GM21423 (cell line): ENCODE measurements around the gene INS.

Source experiments
- ATAC-seq: cut with Tn5 transposase; IDR thresholded peaks from one replicate; pipeline ENCODE4 v1.9.1; 2021; ENCODE audit warnings: mild to moderate bottlenecking, moderate library complexity; ENCODE audit not compliant: unreplicated experiment

Gene INS

DNA sequence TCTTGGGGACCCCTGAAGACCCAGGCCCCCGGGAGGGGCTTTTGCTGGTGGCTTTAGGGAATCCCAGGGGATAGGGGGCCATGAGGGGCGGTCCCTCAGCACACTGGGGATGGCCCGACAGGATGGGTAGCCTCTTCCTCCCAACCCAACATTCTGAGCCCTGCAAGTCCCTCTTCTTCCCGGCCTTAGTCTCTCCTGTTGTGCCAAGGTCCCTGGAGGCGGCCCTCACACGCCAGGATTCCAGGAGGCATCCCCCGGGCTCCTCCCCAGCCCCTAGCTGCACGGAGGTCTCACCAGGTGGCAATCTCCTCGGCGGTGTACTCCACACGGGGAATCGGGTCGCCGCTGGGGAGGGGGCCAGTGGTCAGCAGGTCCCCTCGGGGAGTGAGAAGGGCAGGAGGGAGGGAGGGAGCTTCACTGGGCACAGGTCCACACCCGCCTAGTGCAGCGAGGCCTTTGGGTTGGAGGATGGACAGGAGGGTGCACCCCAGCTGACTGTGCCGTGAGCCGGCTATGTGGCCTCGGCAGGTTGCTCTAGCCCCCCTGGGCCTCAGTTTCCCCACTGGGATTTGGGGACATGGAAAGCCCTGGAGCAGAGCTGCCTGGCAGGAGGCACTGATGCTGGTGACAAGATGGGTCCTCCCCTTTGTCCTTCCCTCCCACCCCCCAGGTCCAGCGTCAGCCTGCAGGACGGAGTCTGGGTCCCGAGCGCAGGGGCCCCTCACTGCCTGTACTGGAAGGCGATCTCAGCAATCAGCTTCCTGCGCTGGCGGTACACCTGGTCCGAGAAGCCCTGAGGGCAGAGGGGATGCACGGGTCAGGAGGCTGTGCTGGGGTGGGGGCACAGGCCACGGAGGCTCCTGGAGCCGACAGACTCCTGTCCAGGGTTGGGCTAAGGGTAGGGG, 6.4 kb upstream of the INS start:
- ATAC-seq, result no peak

DNA sequence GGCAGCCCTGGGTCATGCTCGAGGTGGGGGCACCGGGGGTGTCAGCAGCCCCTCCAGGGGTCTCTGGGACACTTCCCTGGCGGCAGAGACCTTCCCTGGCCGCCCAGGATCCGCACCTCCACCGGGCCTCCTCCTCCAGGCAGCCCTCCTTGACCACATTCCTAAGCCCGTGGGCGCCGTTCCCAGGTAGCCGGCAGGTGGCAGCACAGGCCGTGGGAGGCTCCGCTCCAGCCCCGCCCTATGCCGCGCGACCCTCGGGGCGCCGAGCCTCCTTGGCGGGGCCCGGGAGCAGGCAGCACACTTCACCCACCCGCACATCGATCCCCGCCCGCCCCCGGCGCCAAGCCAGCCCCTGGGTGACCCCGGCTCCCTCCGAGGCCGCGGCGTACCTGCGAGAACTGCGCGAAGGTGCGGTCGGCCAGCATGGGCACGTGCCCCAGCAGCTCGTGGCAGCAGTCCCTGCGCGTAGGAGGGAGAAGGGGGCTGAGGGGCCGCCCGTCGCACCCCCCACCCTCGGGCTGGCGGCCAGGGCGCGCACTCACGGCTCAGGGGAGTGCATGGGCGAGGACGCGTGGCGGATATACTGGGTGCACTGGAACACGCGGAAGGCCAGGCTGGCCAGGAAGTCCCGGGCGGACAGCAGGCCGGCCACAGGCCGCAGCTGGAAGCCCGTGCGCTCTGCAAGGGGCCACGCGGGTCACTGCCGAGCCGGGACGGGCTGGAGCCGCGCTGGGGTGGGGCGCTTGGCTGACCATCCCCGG, 5.3 kb upstream of the INS start:
- ATAC-seq, result no peak

DNA sequence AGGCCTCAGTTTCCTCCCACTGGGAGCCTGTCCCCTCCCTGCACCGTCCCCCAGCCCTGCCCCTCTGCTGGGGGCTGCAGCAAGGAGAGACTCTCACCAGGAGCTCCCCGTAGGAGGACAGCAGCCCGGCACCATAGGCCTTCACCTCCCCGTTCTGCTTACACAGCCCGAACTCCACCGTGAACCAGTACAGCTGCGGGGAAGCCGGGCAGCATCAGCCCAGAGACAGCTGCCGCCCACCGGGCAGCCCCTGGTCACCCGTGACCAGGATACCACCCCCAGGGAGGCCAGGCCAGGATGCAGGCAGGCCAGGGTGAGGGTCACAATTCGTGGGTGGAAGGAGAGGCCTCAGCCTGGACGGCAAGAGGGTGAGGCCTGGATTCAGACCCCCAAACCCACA, 4.6 kb upstream of the INS start:
- no peak for ATAC-seq

DNA sequence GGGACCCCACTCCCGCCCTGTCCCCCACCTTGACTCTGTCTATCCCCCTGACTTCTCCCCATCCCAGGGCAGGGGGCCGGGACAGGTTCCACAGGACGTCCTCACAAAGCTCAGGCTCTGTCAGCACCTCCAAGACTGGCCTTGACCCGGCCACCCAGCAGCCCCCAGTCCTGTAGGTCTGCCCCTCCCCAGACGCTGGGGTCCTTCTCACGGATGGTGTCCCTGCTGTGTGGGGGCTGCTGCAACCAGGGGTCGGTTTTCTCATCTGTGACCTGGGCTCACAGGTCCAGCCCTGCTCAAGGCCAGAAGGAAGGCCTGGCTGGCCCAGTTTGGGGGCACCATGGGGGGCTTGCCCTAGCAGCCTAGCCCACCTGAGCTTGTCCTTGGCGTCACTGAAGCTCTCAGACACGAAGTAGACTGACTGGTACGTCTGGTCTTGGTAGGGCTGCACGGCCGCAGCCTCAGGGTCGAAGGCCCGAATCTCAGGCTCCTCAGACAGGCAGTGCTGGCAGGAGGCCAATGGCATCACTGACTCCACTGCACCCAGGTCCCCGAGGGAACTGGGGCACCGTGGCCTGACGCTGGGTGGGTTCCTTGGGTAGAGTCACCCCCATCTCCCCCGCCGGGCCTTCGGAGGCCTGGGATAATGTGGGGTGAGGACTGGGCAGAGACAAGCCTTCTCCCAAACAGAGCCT, 4.0 kb upstream of the INS start:
- ATAC-seq, result no peak

DNA sequence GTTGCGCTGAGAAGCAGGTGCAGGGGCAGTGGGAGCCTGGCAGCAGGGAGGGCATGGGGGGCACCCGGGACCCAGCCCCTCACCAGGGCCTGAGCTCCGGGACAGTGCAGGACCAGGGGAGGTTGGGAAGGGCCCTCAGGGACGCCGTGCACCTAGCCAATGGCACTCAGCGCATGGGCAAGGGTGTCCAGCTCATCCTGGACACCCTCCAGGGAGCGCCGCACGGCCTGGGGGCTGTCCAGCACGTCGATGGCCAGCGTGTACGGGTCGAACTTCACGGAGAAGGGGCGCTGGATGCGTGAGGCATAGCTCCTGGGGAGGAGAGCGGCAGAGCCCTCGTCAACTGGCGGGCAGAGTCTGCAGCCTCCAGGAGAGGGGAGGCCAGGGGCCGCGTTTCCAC, 3.1 kb upstream of the INS start:
- no peak for ATAC-seq

DNA sequence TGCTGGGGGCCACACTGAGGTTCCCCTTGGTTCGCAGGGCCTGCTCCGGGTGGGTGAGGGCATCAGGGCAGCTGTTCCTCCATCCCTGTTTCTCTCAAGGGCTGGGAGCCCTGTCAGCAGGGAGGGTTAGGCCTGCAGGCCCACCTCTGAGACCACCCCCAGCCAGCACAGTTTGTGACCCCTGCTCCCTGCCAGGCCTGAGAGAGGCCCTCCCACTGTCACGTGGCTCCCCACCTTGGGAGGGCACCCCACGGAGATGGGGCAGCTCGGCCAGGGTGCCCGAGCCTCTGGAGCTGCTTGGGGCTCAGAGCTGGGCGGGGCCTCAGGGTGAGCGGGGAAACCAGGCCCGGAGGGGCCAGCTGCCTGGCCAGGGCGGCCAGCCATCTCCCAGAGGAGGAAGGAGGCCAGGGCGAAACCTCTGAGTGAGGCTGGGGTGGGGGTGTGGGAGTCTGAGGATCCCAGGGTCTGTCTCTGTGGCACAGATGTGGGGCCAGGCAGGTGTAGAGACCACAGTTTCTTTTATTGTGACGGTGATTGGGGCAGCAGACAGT, 2.5 kb upstream of the INS start:
- ATAC-seq, result no peak

DNA sequence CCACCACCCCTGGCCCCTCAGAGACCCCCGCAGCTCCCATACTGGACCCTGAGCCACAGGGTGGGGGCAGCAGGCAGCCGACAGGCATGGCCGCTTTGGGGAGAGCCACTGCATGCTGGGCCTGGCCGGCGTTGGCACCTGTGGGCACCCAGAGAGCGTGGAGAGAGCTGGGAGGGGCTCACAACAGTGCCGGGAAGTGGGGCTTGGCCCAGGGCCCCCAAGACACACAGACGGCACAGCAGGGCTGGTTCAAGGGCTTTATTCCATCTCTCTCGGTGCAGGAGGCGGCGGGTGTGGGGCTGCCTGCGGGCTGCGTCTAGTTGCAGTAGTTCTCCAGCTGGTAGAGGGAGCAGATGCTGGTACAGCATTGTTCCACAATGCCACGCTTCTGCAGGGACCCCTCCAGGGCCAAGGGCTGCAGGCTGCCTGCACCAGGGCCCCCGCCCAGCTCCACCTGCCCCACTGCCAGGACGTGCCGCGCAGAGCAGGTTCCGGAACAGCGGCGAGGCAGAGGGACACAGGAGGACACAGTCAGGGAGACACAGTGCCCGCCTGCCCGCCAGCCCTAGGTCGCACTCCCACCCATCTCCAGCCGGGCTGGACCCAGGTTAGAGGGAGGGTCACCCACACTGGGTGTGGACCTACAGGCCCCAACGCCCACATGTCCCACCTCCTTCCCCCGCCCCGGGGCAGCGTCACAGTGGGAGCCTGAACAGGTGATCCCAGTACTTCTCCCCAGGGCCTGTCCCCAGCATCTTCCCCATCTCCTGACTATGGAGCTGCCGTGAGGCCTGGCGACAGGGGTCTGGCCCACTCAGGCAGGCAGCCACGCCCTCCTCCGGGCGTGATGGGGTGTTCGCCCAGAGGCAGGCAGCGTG, 1.2 kb downstream of the INS start:
- ATAC-seq, result no peak

DNA sequence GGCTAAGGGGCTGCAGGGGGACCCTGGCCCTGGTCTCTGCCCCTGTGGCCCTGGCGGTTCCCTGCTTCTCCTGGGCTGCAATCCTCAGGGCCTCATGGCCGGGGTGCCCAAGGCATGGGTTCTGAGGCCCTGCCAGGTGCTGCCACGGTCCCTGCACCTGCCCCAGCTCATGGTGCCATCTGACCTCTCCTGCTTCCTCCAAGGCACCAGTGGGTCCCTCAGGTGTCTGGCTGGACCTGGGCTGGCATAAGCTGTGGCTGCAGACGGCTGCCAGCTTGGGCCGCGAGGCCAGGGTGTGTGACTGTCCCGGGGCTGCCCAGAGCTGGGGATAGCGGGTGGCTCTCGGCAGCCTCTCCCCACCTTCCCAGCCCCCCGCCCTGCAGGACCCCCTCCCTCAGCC, 2.0 kb downstream of the INS start:
- ATAC-seq, result no peak

DNA sequence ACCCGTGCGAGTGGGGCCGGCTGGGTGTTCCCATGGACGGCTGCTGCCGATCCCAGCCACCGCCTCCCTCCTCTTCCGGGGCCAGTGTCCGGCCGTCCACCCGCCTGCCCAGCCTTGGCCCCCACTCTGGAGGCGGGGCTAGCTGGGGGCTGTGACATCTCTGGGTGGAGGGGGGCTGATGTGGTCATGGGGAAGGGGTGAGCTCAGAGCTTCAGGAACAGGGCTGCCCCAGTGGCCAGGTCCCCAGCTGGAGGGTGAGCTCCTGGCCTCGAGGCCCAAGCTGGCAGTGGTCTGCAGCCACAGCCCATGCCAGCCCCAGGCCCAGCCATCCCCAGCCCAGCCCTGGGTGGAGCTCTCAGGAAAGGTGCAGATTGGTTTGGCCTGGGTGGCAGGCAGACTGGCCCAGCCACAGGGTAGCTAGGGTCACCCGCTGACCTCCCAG, 2.7 kb downstream of the INS start:
- no peak for ATAC-seq

DNA sequence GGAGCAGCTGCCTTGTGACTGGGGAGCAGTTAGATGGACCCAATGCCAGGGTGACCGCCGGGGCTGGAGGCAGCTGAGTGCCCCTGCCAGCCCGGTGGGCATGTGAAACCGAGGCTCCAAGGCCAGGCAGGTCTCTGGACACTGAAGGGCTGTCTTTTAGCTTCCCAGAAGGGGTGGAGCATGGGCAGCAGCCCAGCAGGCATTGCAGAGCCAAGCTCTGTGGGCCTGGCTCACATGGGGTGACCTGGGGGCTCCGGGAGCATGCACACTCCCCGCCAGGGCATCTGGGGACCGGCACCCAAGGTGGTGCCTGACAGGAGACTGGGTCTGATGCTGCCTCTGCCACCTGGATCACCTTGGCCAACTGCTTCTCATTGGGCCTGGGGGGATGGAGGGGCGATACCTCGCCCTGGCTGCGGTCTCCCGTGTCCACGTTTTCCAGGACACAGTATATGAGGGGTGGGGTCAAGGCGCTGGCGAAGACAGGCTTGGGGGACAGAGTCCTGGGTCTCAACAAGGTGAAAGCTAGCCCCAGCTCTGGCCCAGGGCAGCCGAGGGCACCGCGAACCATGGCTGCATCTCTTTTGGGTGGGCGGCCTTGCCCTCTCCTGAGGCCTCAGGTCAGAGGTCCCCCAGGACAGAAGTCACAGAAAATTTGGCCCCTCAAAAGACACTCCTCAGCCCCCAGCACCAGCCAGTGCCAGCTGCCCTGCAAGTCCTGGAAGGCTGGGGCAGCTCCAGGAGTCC, 3.5 kb downstream of the INS start:
- no peak for ATAC-seq

DNA sequence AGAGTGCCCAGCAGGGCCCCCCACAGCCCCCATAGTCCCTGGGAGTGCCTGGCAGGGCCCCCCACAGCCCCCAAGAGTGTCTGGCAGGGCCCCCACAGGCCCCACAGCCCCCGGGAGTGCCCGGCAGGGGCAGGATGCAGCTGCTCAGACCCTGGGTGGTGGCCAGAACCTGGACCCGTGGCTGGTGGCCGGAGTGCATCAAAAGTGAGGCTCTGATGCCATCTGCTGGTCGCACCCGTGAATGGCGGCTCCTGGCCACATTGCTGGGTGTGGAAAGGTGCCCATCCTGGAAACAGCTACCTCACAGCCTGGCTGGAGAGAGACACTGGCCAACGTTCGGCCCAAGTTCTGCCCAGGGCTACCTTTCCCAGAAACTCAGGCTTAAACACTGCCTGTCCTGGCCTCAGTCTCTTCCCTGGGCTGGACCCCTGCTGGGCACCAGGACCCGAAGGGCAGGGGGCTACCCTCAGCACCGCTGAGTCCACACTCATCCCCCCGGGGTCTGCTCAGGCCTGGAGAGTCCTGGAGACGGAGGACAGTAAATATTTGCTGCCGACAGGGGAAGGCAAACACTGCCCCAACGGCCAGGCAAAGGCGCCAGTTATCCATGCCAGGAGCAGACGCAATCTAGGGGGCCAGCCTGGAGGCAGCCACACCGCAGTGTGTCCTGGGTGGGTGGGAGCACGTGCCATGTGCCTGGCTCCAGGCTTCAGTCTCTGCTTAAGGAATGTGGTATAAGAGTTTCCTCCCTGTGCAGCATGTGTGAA, 4.4 kb downstream of the INS start:
- ATAC-seq, result no peak

DNA sequence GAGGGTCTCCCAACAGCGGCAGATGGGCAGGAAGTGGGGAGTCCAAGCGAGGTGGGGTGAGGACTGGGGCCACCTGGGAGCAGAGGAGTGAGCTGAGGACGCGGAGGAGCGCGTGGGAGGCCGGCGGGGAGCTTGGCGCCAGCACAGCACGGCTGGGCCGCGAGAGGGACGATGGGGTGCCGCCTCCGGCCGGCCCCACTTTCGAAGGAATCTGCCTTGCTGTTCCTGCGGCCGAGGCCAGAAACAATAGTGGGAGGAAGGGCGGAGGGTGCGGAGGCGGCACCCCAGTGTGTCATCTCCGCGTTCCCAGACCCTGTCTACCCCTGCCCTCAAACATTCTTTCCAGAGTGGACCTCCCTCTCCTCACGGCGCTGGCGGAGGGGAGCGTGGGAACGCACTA, 5.5 kb downstream of the INS start:
- no peak for ATAC-seq

DNA sequence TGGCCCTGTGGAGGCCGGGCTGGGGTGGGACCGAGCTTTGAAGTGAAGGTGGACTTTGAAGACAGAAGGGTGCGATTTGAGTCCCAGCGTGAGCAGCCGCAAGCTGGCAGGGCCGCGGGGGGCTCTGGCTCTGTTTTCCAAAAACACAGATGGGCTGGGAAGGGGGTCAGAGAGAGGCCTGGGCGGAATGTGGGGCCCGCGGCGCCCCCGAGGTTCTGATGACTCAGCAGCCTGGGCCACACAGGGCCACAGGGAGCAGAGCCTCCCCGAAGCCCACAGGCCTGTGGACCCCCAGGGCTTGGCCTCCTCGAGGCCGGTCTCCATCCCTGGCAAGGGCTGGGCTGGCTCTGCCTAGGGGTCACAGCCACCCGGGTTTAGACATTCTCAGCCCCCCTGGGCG, 6.1 kb downstream of the INS start:
- no peak for ATAC-seq

DNA sequence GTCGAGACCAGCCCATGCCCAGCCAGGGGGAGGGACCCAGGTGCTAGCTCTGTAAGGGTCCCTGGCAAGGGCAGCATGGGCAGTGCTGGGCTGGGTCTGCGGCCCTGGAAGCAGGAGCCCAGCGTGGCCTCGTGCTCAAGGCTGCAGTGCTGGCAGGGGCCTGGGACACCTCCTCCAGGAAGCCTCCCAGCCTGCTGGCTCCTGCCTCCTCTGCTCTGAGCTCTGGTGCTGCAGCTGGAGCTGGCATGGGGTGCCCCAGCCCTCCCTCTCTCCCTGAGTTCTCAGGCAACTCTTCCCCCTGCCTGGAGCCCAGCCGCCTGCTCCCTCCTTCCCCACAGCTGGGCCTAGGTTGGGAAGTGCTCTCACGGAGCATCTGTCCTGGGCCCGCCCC, 6.8 kb downstream of the INS start:
- ATAC-seq, result no peak

DNA sequence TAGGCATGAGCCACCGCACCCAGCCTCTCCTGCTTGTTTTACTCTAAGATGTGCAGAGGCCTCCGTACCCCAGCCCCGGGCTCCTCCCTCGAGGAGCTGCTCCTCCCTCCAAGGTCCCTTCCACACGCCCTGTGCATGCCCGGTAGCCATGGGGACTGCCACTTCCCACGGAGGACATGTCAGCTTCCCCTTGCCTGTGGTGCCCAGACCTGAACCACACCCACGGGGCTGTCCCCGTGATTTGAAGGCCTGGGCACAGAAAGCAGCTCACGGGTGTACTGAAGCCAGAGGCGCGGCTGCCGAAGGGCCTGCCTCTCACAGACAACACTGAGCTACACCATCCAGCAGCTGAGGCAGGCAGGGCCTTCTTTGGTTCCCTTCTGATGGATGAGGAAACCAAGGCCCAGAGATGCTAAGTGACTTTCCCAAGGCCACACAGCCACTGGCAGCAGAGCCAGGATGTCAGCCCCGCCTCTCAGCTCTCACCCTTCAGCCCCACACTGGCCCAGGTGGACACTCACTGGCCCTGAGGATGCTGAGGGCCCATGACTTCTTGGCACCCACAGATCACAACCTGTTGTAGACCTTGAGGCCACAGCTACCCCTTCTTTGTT, 7.3 kb downstream of the INS start:
- no peak for ATAC-seq

DNA sequence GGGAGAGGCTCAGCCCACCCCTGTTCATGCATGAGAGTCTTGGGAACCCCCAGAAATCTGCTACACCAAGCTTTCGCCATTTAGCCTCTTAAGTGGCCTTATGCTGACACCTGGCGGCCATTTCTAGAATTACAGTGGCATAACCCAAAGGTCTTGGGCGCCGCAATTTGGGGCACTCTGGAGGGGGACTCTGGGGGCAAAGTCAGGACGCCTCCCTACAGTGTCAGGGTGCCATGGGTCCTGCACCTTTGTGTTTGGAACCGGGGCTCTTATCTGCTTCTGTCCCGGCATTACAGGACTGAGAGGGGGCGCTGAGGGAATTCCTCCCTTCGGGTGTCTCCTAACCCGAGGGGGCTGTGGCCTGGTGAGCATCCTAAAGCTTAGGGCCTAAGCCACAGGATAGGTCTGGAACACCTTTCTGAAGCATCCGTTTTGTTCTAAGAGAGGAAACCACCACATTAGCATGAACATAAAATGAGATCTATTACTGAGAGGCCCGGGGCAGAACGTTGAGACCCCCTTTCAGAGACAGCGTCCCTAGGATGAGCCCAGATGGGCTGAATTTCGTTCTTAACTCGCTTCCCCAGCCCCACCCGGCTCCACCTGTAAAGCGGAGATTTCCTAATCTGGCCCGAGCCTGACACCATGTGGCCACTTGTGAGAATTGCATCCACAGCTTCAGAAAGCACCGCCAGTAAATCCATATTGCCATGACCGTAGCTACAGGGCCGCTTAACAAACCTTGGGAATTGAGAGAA, 9.3 kb downstream of the INS start:
- no peak for ATAC-seq

DNA sequence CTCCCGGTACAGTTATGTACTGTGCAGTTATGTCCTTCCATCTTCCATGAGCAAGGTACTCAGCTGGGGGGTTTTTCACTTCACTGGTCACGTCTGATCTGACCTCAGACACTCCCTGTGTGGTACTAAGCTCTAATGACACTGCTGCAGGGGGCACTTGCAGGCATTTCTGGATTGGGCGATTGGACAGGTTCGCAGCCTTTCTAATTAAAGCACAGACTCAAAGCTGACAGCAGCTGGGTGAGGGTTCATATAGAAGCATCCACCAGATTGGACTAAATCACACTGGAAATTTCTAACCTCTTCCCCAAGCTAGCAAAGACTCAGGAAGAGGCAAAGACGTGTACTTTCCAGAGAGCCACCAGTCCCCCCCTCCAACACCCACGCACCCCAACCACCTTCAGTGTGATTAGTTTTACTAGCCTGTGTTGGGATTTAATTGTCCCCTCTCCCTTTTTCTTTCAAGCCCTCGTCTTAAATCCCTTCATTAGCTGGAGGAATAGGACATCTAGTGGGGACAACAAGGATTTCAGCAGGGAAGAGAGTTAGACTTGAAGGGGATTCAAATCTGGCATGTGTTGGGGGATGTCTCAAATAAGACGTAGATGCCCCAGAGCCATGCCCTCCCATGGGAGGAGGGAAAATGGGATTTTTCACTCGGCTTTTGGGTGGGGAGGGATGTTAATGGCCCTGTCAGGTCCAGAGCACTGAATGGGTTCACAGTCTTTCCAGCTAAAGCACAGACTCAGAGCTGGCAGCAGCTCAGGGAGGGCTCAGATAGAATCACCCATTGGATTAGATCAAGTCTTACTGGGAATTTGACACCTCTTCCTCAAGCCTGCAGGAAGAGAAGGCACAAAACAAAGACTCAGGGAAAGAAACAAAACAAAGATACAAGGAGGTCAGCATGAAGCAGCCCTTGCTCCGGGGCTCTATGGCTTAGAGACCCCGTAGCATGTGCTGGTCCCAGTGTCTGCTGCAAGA, 10.9 kb downstream of the INS start:
- ATAC-seq, result no peak
